ENCODE data around the gene UBAC2. TPM values are rescaled to one million over a fixed set of nuclear protein-coding genes. Genes with fewer than 3 reads are reported as not detected.

UBAC2 gene, protein sequence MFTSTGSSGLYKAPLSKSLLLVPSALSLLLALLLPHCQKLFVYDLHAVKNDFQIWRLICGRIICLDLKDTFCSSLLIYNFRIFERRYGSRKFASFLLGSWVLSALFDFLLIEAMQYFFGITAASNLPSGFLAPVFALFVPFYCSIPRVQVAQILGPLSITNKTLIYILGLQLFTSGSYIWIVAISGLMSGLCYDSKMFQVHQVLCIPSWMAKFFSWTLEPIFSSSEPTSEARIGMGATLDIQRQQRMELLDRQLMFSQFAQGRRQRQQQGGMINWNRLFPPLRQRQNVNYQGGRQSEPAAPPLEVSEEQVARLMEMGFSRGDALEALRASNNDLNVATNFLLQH
- total RNA-seq (10 to 100 TPM; 32.9 to 42.3 TPM), polyA plus RNA-seq (10 to 100 TPM; 33.5 to 37.1 TPM)

DNA sequence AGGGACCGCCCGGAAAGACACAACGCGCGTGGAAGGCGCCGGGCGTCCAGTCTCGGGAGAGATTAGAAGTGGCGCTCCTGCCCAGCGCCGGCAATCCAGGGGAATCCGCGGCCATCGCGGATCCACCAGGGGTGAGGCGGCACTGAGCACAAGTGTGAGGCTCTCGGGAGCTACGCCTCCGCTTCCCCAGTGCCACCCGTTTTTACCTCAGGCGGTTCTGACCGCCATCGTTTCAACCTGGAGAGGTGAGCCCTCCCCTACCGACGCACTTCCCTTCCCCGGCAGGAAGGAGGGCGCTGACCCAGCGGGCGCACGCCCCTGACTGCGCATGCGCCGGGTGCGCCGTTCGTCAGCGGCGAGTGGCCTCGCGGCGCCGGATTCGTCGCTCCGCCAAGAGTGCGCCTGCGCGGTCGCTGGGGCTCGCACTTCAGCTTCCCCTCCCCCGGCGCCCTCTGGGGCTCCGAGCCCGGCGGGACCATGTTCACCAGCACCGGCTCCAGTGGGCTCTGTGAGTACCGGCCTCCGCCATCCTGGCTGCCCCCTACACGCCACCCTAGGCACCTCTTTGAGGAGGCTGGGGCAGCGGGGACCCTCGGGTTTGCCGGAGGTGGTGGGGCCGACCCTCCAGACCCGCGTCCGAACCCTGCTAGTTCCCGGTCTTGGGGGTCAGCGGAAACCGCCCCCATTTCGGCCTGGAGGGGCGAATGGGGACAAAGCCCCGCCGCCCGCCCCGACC is at the start of gene UBAC2:
Gene UBAC2, plus strand, starts transcription at position 423 of the 736 bp plus-strand sequence. Its CDS starts 55 bp downstream, at position 478.
- H3K27me3 ChIP-seq (ENCODE audit: control insufficient read depth in 4 of 4, insufficient read depth in 4 of 4, low read length in 3 of 4): no peaks in the 10 kb centered on the region
- H3K36me3 ChIP-seq (ENCODE audit: control insufficient read depth in 4 of 4, insufficient read depth in 3 of 4, low read depth in 1 of 4, low read length in 3 of 4): no peaks in the 10 kb centered on the region
- H3K4me3 ChIP-seq (ENCODE audit: low read depth in 1 of 3, low read length in 3 of 3): peak within 1 kb of the TSS; percentile 87 to 90 (median 87)
- H3K4me1 ChIP-seq (ENCODE audit: control insufficient read depth in 4 of 4, insufficient read depth in 4 of 4, low read length in 3 of 4): peaks cover 0 to 23% (median 19%) of the 10 kb centered on the region in 4 donors
- no peak for TF ChIP-seq JUND (IDR thresholded peaks at IDR 0.05)
- peak; percentile 11 to 89 for TF ChIP-seq GABPA (IDR thresholded peaks at IDR 0.05 in 1 of 2, conservative IDR thresholded peaks at IDR 0.05 in 1 of 2)
- peak; percentile 75 to 84 for TF ChIP-seq RXRA (IDR thresholded peaks at IDR 0.05)
- TF ChIP-seq YY1 (IDR thresholded peaks at IDR 0.05): peak; percentile 96
- no peak for TF ChIP-seq FOXA1 (IDR thresholded peaks at IDR 0.05)
- TF ChIP-seq, protein P1, sequence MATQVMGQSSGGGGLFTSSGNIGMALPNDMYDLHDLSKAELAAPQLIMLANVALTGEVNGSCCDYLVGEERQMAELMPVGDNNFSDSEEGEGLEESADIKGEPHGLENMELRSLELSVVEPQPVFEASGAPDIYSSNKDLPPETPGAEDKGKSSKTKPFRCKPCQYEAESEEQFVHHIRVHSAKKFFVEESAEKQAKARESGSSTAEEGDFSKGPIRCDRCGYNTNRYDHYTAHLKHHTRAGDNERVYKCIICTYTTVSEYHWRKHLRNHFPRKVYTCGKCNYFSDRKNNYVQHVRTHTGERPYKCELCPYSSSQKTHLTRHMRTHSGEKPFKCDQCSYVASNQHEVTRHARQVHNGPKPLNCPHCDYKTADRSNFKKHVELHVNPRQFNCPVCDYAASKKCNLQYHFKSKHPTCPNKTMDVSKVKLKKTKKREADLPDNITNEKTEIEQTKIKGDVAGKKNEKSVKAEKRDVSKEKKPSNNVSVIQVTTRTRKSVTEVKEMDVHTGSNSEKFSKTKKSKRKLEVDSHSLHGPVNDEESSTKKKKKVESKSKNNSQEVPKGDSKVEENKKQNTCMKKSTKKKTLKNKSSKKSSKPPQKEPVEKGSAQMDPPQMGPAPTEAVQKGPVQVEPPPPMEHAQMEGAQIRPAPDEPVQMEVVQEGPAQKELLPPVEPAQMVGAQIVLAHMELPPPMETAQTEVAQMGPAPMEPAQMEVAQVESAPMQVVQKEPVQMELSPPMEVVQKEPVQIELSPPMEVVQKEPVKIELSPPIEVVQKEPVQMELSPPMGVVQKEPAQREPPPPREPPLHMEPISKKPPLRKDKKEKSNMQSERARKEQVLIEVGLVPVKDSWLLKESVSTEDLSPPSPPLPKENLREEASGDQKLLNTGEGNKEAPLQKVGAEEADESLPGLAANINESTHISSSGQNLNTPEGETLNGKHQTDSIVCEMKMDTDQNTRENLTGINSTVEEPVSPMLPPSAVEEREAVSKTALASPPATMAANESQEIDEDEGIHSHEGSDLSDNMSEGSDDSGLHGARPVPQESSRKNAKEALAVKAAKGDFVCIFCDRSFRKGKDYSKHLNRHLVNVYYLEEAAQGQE (IDR thresholded peaks at IDR 0.05): peak; percentile 50
- no peaks in the 10 kb centered on the region for H3K9me3 ChIP-seq (ENCODE audit: control insufficient read depth in 4 of 4, low read length in 3 of 4)
- H3K9ac ChIP-seq (ENCODE audit: low read depth in 1 of 2, low read length in 2 of 2): peak within 1 kb of the TSS; percentile 75 to 80
- under 1% methylated on average over 76 of the region's 76 CpGs for WGBS
- peak within 1 kb of the TSS; percentile 91 to 97 for H3K27ac ChIP-seq (ENCODE audit: low read depth in 1 of 2, low read length in 2 of 2)
- DNase-seq (ENCODE audit: low spot score): peak; percentile 94

DNA sequence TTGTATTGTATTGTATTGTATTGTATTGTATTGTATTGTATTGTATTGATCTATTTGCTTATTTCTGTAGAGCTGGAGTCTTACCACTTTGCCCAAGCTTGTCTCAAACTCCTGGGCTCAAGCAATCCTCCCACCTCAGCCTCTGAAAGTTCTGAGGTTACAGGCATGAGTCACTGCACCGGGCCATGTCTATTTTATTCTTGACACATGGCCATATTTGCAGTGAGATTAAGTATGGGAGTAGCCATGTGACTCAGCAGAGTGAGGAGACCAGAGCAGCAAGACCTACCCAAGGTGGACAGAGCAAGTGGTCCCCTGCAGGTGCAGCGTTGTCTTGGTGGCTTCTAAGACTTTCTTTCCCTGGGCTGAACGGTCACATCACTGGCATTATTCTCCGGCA is 49.1 kb upstream of the UBAC2 start:
- no peaks in the 10 kb centered on the region for H3K4me1 ChIP-seq (ENCODE audit: control insufficient read depth in 4 of 4, insufficient read depth in 4 of 4, low read length in 3 of 4)
- no peak overlapping the region for H3K9ac ChIP-seq (ENCODE audit: low read depth in 1 of 2, low read length in 2 of 2)
- H3K27ac ChIP-seq (ENCODE audit: low read depth in 1 of 2, low read length in 2 of 2): no peak overlapping the region
- no peaks in the 10 kb centered on the region for H3K9me3 ChIP-seq (ENCODE audit: control insufficient read depth in 4 of 4, low read length in 3 of 4)
- no peak for DNase-seq (ENCODE audit: low spot score)
- H3K4me3 ChIP-seq (ENCODE audit: low read depth in 1 of 3, low read length in 3 of 3): no peak overlapping the region
- TF ChIP-seq, protein P2, sequence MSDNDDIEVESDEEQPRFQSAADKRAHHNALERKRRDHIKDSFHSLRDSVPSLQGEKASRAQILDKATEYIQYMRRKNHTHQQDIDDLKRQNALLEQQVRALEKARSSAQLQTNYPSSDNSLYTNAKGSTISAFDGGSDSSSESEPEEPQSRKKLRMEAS (IDR thresholded peaks at IDR 0.05): no peak
- TF ChIP-seq YY1 (IDR thresholded peaks at IDR 0.05): no peak
- TF ChIP-seq, protein P3, sequence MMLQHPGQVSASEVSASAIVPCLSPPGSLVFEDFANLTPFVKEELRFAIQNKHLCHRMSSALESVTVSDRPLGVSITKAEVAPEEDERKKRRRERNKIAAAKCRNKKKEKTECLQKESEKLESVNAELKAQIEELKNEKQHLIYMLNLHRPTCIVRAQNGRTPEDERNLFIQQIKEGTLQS (IDR thresholded peaks at IDR 0.05): no peak
- no peak for TF ChIP-seq FOXA1 (IDR thresholded peaks at IDR 0.05)
- TF ChIP-seq, protein P4, sequence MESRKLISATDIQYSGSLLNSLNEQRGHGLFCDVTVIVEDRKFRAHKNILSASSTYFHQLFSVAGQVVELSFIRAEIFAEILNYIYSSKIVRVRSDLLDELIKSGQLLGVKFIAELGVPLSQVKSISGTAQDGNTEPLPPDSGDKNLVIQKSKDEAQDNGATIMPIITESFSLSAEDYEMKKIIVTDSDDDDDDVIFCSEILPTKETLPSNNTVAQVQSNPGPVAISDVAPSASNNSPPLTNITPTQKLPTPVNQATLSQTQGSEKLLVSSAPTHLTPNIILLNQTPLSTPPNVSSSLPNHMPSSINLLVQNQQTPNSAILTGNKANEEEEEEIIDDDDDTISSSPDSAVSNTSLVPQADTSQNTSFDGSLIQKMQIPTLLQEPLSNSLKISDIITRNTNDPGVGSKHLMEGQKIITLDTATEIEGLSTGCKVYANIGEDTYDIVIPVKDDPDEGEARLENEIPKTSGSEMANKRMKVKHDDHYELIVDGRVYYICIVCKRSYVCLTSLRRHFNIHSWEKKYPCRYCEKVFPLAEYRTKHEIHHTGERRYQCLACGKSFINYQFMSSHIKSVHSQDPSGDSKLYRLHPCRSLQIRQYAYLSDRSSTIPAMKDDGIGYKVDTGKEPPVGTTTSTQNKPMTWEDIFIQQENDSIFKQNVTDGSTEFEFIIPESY (IDR thresholded peaks at IDR 0.05): no peak
- TF ChIP-seq, protein P1 (IDR thresholded peaks at IDR 0.05): no peak
- no peak for TF ChIP-seq GABPA (IDR thresholded peaks at IDR 0.05 in 1 of 2, conservative IDR thresholded peaks at IDR 0.05 in 1 of 2)
- no peak for TF ChIP-seq FOXA2 (IDR thresholded peaks at IDR 0.05)
- no peak for TF ChIP-seq HNF4G (IDR thresholded peaks at IDR 0.05)
- TF ChIP-seq NR2F2 (IDR thresholded peaks at IDR 0.05): no peak
- no peak for TF ChIP-seq SP1 (IDR thresholded peaks at IDR 0.05)
- TF ChIP-seq HNF4A (conservative IDR thresholded peaks at IDR 0.05): no peak
- no peak for TF ChIP-seq RXRA (IDR thresholded peaks at IDR 0.05)
- no peak for TF ChIP-seq EGR1 (IDR thresholded peaks at IDR 0.05; ENCODE audit: low read depth in 2 of 2)
- no peak for TF ChIP-seq JUND (IDR thresholded peaks at IDR 0.05)
- no peaks in the 10 kb centered on the region for H3K36me3 ChIP-seq (ENCODE audit: control insufficient read depth in 4 of 4, insufficient read depth in 3 of 4, low read depth in 1 of 4, low read length in 3 of 4)
- 91% methylated on average over 4 of the region's 4 CpGs for WGBS
- H3K27me3 ChIP-seq (ENCODE audit: control insufficient read depth in 4 of 4, insufficient read depth in 4 of 4, low read length in 3 of 4): no peaks in the 10 kb centered on the region
